GM23338 (cell line): Measurements from ENCODE around the gene FAM222A. TPM values are rescaled to one million over a fixed set of nuclear protein-coding genes. Genes with fewer than 3 reads are reported as not detected.

Experiments used
- ATAC-seq: fragments of 200-7000 bp; cut with Tn5 transposase; 3 replicates; pipeline ENCODE4 v1.9.1; 2020
- DNase-seq: peaks from one replicate; pipeline ENCODE4 v3.0.0-alpha.2; 2015; ENCODE audit warnings: low spot score
- H2AFZ ChIP-seq: fragments of 200-600 bp; sonication (generic); 2 replicates; pipeline ENCODE4 v1.8.0; 2016; ENCODE audit warnings: antibody characterized with exemption, mild to moderate bottlenecking, moderate library complexity
- H3F3A ChIP-seq: fragments of 200-600 bp; sonication (generic); replicated peaks from 2 replicates; pipeline ENCODE4 v1.8.0; 2017; ENCODE audit warnings: antibody characterized with exemption, mixed run types, low read depth
- H3K27ac ChIP-seq: fragments of 200-600 bp; sonication (generic); 2 replicates; pipeline ENCODE4 v1.6.1; 2016; ENCODE audit warnings: low read depth
- H3K27me3 ChIP-seq: fragments of 200-600 bp; sonication (generic); 2 replicates; pipeline ENCODE4 v1.8.0; 2016; ENCODE audit warnings: mild to moderate bottlenecking, mixed run types, moderate library complexity; ENCODE audit not compliant: insufficient read depth
- H3K36me3 ChIP-seq: fragments of 200-600 bp; sonication (generic); 2 replicates; pipeline ENCODE4 v1.8.0; 2016; ENCODE audit warnings: mild to moderate bottlenecking; ENCODE audit not compliant: insufficient read depth
- H3K4me1 ChIP-seq: fragments of 200-600 bp; sonication (generic); 2 replicates; pipeline ENCODE4 v1.8.0; 2016; ENCODE audit warnings: mild to moderate bottlenecking, moderate library complexity; ENCODE audit not compliant: insufficient read depth
- H3K4me2 ChIP-seq: fragments of 200-600 bp; sonication (generic); 2 replicates; pipeline ENCODE4 v1.7.1; 2017; ENCODE audit warnings: mixed run types
- H3K4me3 ChIP-seq: fragments of 200-600 bp; sonication (generic); 2 replicates; pipeline ENCODE4 v1.6.1; 2016; ENCODE audit warnings: mixed run types
- H3K79me2 ChIP-seq: fragments of 200-600 bp; sonication (generic); replicated peaks from 2 replicates; pipeline ENCODE4 v1.8.0; 2017; ENCODE audit warnings: mild to moderate bottlenecking; ENCODE audit not compliant: insufficient read depth
- H3K9me2 ChIP-seq: fragments of 200-600 bp; sonication (generic); 2 replicates; pipeline ENCODE4 v1.8.0; 2017; ENCODE audit not compliant: insufficient read depth
- H4K20me1 ChIP-seq: fragments of 200-600 bp; sonication (generic); replicated peaks from 2 replicates; pipeline ENCODE4 v1.8.0; 2017; ENCODE audit warnings: mild to moderate bottlenecking; ENCODE audit not compliant: insufficient read depth
- H3K27ac Mint-ChIP-seq: 2 replicates; pipeline ENCODE4 v1.8.0; 2020; ENCODE audit warnings: inconsistent platforms, mild to moderate bottlenecking, moderate library complexity, mixed read lengths
- H3K27me3 Mint-ChIP-seq: 3 replicates; pipeline ENCODE4 v1.8.0; 2022; ENCODE audit warnings: low read depth, mild to moderate bottlenecking, moderate library complexity, mixed read lengths, inconsistent platforms; ENCODE audit not compliant: insufficient read depth, poor library complexity
- H3K36me3 Mint-ChIP-seq: 3 replicates; pipeline ENCODE4 v1.8.0; 2021; ENCODE audit warnings: low read depth, mild to moderate bottlenecking, inconsistent platforms, moderate library complexity, mixed read lengths
- H3K4me1 Mint-ChIP-seq: 3 replicates; pipeline ENCODE4 v1.8.0; 2020; ENCODE audit warnings: mild to moderate bottlenecking, inconsistent platforms, mixed read lengths
- H3K4me3 Mint-ChIP-seq: 3 replicates; pipeline ENCODE4 v1.8.0; 2021; ENCODE audit warnings: moderate library complexity, mild to moderate bottlenecking, inconsistent platforms, mixed read lengths
- H3K9me3 Mint-ChIP-seq: 3 replicates; pipeline ENCODE4 v1.8.0; 2020; ENCODE audit warnings: moderate library complexity, mild to moderate bottlenecking, inconsistent platforms, mixed read lengths
- CREB1 ChIP-seq: fragments of 250-450 bp; sonication (Bioruptor Pico); IDR thresholded peaks from 2 replicates; pipeline ENCODE4 v1.5.0; 2020; ENCODE audit warnings: low read depth, mild to moderate bottlenecking, moderate library complexity
- CTCF ChIP-seq, 2 experiments: fragments of 200-600 bp in 1 of 2; sonication (generic) in 1 of 2; conservative IDR thresholded peaks; 2 replicates each; pipeline versions ENCODE4 v1.5.1 to v1.6.1; 2016 to 2017; ENCODE audit warnings: antibody characterized with exemption in 2 of 2, low read depth in 2 of 2, mild to moderate bottlenecking in 2 of 2, moderate library complexity in 1 of 2
- JUNB ChIP-seq: IDR thresholded peaks from one replicate; pipeline ENCODE4 v1.6.1; 2016; ENCODE audit warnings: antibody characterized with exemption; ENCODE audit not compliant: unreplicated experiment
- POLR2AphosphoS5 ChIP-seq: IDR thresholded peaks from 2 replicates; pipeline ENCODE4 v1.6.1; 2016; ENCODE audit warnings: antibody characterized with exemption, low read depth
- STAT1 ChIP-seq: IDR thresholded peaks from one replicate; pipeline ENCODE4 v1.6.1; 2016; ENCODE audit warnings: antibody characterized with exemption; ENCODE audit not compliant: unreplicated experiment
- ZNF331 ChIP-seq: fragments of 250-450 bp; sonication (Bioruptor Pico); IDR thresholded peaks from 2 replicates; pipeline ENCODE4 v1.5.0; 2020; ENCODE audit warnings: low read depth, mild to moderate bottlenecking, moderate library complexity
- ZNF462 ChIP-seq: fragments of 250-450 bp; sonication (Bioruptor Pico); IDR thresholded peaks from 2 replicates; pipeline ENCODE4 v1.5.0; 2020; ENCODE audit warnings: mild to moderate bottlenecking, moderate library complexity
- polyA plus RNA-seq: library from polyadenylated mRNA; unstranded; fragments of >200 nt; fragmentation: Nextera tagmentation; extraction: Ambion mirVana; gene quantifications from 2 replicates; pipeline ENCODE4 v1.2.1, GENCODE V29; 2016
- total RNA-seq: library from RNA; depleted of rRNA; stranded (reverse); fragments of >200 nt; shearing (Covaris generic); gene quantifications from 2 replicates; pipeline ENCODE4 v1.2.3, GENCODE V29; 2014
- TF ChIP-seq, protein P1 (sequence below): IDR thresholded peaks from 2 replicates; pipeline ENCODE4 v1.6.1; 2016; ENCODE audit warnings: antibody characterized with exemption

The FAM222A gene
- total and polyA plus RNA-seq, 2 experiments from 2014 or later, result 0.78 to 2.1 TPM

- peaks cover 4% of the 10 kb centered on the region; the same call in 1 of the 2 replicates for H3K4me1 ChIP-seq
- no peak for TF ChIP-seq STAT1
- no peak for TF ChIP-seq ZNF331 (CRISPR knock-in tag)
- TF ChIP-seq, protein P1, sequence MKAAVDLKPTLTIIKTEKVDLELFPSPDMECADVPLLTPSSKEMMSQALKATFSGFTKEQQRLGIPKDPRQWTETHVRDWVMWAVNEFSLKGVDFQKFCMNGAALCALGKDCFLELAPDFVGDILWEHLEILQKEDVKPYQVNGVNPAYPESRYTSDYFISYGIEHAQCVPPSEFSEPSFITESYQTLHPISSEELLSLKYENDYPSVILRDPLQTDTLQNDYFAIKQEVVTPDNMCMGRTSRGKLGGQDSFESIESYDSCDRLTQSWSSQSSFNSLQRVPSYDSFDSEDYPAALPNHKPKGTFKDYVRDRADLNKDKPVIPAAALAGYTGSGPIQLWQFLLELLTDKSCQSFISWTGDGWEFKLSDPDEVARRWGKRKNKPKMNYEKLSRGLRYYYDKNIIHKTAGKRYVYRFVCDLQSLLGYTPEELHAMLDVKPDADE, result no peak
- no peaks in the 10 kb centered on the region for H3K79me2 ChIP-seq
- no peak overlapping the region for H3K4me3 Mint-ChIP-seq
- H4K20me1 ChIP-seq, result no peaks in the 10 kb centered on the region
- peaks cover 10% of the 10 kb centered on the region for H3K4me1 Mint-ChIP-seq
- H3K9me2 ChIP-seq, result no peaks in the 10 kb centered on the region
- no peak for ATAC-seq
- no peaks in the 10 kb centered on the region for H3K36me3 ChIP-seq
- no peak overlapping the region for H3K27ac ChIP-seq
- no peak overlapping the region for H3K4me3 ChIP-seq
- H3K36me3 Mint-ChIP-seq, result no peaks in the 10 kb centered on the region
- H3K27me3 ChIP-seq, result no peaks in the 10 kb centered on the region
- no peaks in the 10 kb centered on the region; the same call in 2 of the 3 replicates for H3K9me3 Mint-ChIP-seq
- H3F3A ChIP-seq, result no peaks in the 10 kb centered on the region
- no peak overlapping the region for H3K4me2 ChIP-seq
- no peak overlapping the region for H2AFZ ChIP-seq
- no peak for DNase-seq
- no peak overlapping the region for H3K27ac Mint-ChIP-seq
- H3K27me3 Mint-ChIP-seq, result peaks cover 5% of the 10 kb centered on the region
Measured at GRCh38 chr12:109702111-109702841, 11.3 kb upstream of the FAM222A start.

DNA sequence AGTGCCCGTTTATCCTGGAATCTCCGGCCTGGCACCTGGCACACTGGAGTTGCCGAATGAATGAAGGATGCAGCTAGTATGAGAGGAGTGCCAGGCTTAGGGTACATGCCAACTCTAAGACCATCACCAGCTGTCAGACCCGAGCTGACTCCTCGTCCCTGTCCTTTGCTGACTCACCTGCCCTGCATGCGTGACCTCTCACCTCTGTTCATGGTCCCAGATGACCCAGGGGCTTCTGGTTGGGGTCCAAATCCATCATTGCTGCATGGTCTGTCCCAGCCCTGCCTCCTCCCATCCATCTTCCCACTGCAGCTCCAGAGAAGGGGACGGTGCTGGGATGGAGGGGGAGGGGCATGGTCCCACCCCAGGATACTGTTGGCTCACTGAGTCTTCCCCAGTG lies 9.9 kb upstream of the FAM222A start:
- Histone ChIP-seq H3K27ac (no peak overlapping the region), H3K79me2 (no peaks in the 10 kb centered on the region), H2AFZ (no peak overlapping the region), H4K20me1 (no peaks in the 10 kb centered on the region), H3F3A (no peaks in the 10 kb centered on the region), H3K4me1 (peaks cover 4% of the 10 kb centered on the region; the same call in 1 of the 2 replicates), H3K27me3 (no peaks in the 10 kb centered on the region), H3K4me2 (no peak overlapping the region), H3K4me3 (no peak overlapping the region), H3K9me2 (no peaks in the 10 kb centered on the region), H3K36me3 (no peaks in the 10 kb centered on the region)
- ATAC-seq (peak; percentile 35), DNase-seq (no peak)
- H3K27me3 Mint-ChIP-seq, result peaks cover 5% of the 10 kb centered on the region
- H3K4me1 Mint-ChIP-seq, result peaks cover 7% of the 10 kb centered on the region; the same call in 2 of the 3 replicates
- no peaks in the 10 kb centered on the region for H3K36me3 Mint-ChIP-seq
- no peak overlapping the region for H3K4me3 Mint-ChIP-seq
- H3K9me3 Mint-ChIP-seq, result no peaks in the 10 kb centered on the region
- no peak overlapping the region for H3K27ac Mint-ChIP-seq
- no peak for TF ChIP-seq CREB1
- no peak for TF ChIP-seq JUNB
- TF ChIP-seq CTCF (conservative IDR thresholded peaks at IDR 0.05; ENCODE audit: low read depth in 2 of 2), result no peak
- no peak for TF ChIP-seq POLR2AphosphoS5
- no peak for TF ChIP-seq ZNF462 (CRISPR knock-in tag)
- TF ChIP-seq ZNF331 (CRISPR knock-in tag), result no peak
